ENCODE results near the gene TTC33. TPM values are rescaled to one million over a fixed set of nuclear protein-coding genes. Genes with fewer than 3 reads are reported as not detected.

The TTC33 gene
- total RNA-seq, 2 donors from 2014 or later: 10.3 to 22.5 TPM

DNA sequence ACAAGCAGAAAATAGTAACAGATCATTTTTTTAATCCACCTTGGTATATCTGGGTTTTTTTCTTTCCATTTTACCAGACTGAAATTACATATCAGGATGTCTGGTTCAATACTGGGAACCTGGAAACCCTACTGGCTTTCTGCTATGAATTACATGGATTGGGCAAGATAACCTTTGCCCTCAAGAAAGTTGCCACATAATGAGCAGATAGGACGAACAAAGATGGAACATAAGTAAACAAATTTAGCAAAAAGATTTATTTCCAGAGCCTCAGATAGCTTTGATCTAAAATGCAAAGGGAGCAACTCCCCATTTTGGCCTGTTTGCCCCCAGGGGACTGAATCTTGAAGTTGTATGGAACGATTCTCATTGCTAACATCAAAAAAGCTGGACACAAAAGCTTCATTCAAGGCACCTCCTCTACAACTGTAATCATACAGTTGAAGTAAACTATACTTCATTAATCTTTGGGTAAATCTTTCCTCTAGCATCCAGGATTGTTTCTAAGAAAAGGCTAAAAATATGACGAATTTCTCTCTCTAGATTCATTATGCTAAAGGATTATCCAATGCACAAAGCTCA is 207.7 kb downstream of the TTC33 start:
- no peak for ATAC-seq (ENCODE audit: insufficient number of reproducible peaks, low FRiP score, low read depth)
- Histone ChIP-seq H3K4me3 (no peak overlapping the region), H3K27me3 (replicated peaks; ENCODE audit: insufficient read depth) (no peaks in the 10 kb centered on the region), H3K9me3 (no peaks in the 10 kb centered on the region), H3K27ac (no peak overlapping the region), H3K4me1 (ENCODE audit: control insufficient read depth in 1 of 2, low read depth in 2 of 2) (peaks cover 7% of the 10 kb centered on the region in 2 donors), H3K36me3 (no peaks in the 10 kb centered on the region)
- TF ChIP-seq, protein P1, sequence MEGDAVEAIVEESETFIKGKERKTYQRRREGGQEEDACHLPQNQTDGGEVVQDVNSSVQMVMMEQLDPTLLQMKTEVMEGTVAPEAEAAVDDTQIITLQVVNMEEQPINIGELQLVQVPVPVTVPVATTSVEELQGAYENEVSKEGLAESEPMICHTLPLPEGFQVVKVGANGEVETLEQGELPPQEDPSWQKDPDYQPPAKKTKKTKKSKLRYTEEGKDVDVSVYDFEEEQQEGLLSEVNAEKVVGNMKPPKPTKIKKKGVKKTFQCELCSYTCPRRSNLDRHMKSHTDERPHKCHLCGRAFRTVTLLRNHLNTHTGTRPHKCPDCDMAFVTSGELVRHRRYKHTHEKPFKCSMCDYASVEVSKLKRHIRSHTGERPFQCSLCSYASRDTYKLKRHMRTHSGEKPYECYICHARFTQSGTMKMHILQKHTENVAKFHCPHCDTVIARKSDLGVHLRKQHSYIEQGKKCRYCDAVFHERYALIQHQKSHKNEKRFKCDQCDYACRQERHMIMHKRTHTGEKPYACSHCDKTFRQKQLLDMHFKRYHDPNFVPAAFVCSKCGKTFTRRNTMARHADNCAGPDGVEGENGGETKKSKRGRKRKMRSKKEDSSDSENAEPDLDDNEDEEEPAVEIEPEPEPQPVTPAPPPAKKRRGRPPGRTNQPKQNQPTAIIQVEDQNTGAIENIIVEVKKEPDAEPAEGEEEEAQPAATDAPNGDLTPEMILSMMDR (IDR thresholded peaks at IDR 0.05): no peak
- no peak for DNase-seq (ENCODE audit: low spot score)

DNA sequence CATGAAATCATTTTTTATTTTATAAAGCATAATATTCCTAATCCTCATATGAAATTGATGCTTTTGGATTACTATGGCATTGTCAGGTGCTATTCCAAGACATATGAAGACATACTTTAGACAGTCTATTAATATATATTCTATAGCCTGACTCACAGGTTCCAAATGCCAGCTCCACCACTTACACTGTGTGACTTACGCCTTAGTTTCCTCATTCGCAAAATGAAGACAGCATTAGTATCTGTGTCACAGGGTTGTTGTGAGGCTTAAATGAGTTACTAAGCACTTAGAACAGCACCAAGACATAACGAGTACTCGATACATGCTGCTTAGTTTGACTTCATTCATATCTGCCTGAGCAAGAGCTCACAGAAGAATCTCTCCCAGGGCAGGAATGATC is 208.2 kb downstream of the TTC33 start:
- no peaks in the 10 kb centered on the region for H3K9me3 ChIP-seq
- peaks cover 7% of the 10 kb centered on the region in 2 donors for H3K4me1 ChIP-seq (ENCODE audit: control insufficient read depth in 1 of 2, low read depth in 2 of 2)
- H3K36me3 ChIP-seq: no peaks in the 10 kb centered on the region
- TF ChIP-seq, protein P1 (IDR thresholded peaks at IDR 0.05): no peak
- H3K27me3 ChIP-seq (replicated peaks; ENCODE audit: insufficient read depth): no peaks in the 10 kb centered on the region
- no peak for DNase-seq (ENCODE audit: low spot score)
- H3K27ac ChIP-seq: no peak overlapping the region
- ATAC-seq (ENCODE audit: insufficient number of reproducible peaks, low FRiP score, low read depth): no peak
- H3K4me3 ChIP-seq: no peak overlapping the region

DNA sequence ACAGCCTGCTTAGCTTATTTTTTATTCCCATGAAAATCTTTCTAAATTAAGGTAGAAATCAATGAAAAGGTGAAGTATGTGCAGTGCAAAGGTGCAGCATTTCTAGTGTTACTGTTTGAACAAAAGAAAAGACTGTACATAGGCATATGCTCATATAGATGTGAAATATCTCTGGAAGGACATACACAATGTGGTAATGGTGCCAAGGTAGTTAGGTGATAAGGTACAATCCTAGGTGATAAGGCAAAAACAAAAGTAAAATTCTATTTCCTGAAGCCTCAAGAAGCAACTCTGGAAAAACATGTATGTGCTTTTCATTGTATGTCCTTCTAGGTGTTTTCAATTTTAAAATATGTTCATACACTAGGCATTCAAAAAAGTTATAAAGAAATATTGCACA is 215.5 kb downstream of the TTC33 start:
- Histone ChIP-seq H3K4me3 (no peak overlapping the region), H3K27ac (no peak overlapping the region), H3K9me3 (no peaks in the 10 kb centered on the region), H3K4me1 (ENCODE audit: control insufficient read depth in 1 of 2, low read depth in 2 of 2) (no peaks in the 10 kb centered on the region), H3K36me3 (no peaks in the 10 kb centered on the region), H3K27me3 (replicated peaks; ENCODE audit: insufficient read depth) (no peaks in the 10 kb centered on the region)
- ATAC-seq (ENCODE audit: insufficient number of reproducible peaks, low FRiP score, low read depth): no peak
- TF ChIP-seq, protein P1 (IDR thresholded peaks at IDR 0.05): no peak
- no peak for DNase-seq (ENCODE audit: low spot score)

DNA sequence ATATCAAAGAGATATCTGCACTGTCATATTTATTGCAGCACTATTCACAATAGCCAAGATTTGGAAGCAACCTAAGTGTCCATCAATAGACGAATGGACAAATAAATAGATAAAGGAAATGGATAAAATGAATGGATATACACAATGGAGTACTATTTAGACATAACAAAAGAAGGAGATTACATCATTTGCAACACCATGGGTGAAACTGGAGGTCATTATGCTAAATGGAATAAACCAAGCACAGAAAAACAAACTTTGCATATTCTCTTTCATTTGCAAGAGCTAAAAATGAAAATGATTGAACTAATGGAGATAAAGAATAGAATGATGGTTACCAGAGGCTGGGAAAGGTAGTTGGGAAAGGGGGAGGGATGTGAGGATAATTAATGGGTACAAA is 231.1 kb downstream of the TTC33 start:
- no peak overlapping the region for H3K4me3 ChIP-seq
- H3K9me3 ChIP-seq: no peaks in the 10 kb centered on the region
- H3K27ac ChIP-seq: no peak overlapping the region
- TF ChIP-seq, protein P1 (IDR thresholded peaks at IDR 0.05): no peak
- no peak for DNase-seq (ENCODE audit: low spot score)
- H3K36me3 ChIP-seq: no peaks in the 10 kb centered on the region
- H3K27me3 ChIP-seq (replicated peaks; ENCODE audit: insufficient read depth): no peaks in the 10 kb centered on the region
- ATAC-seq (ENCODE audit: insufficient number of reproducible peaks, low FRiP score, low read depth): no peak
- H3K4me1 ChIP-seq (ENCODE audit: control insufficient read depth in 1 of 2, low read depth in 2 of 2): no peaks in the 10 kb centered on the region

DNA sequence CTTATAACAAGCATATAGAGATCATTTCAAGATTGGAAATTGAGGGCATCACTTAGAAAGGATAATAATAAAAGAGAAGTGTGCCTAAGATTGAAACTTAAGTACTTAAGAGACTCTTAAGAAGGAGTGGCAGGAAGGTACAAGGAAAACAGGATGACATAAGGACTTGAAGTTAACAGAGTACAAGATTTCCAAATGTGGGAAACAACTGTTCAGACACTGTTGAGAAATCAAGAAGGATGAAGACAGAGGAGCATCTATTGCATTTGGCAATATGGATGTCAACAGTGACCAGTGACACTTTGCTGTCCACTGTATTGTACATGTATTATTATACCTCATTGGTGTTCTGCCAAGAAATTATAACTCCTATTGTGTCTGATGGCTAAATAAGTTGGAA is 233.8 kb downstream of the TTC33 start:
- no peak for DNase-seq (ENCODE audit: low spot score)
- no peaks in the 10 kb centered on the region for H3K9me3 ChIP-seq
- no peak for ATAC-seq (ENCODE audit: insufficient number of reproducible peaks, low FRiP score, low read depth)
- TF ChIP-seq, protein P1 (IDR thresholded peaks at IDR 0.05): no peak
- H3K4me3 ChIP-seq: no peak overlapping the region
- no peaks in the 10 kb centered on the region for H3K4me1 ChIP-seq (ENCODE audit: control insufficient read depth in 1 of 2, low read depth in 2 of 2)
- no peaks in the 10 kb centered on the region for H3K27me3 ChIP-seq (replicated peaks; ENCODE audit: insufficient read depth)
- no peaks in the 10 kb centered on the region for H3K36me3 ChIP-seq
- no peak overlapping the region for H3K27ac ChIP-seq
